ENCODE results near the gene WWP2. TPM values are rescaled to one million over a fixed set of nuclear protein-coding genes. Genes with fewer than 3 reads are reported as not detected.

Gene WWP2
- total RNA-seq, 1 donor from 2014 or later: 38.8 TPM

GRCh38 chr16:69871708-69872107 lies 109.6 kb downstream of the WWP2 start:
- no peak for DNase-seq (ENCODE audit: extremely low spot score, unreplicated experiment)
- Mint-ChIP-seq H3K4me1 (ENCODE audit: unreplicated experiment) (no peaks in the 10 kb centered on the region), H3K4me3 (no peak overlapping the region), H3K9me3 (peaks cover 3% of the 10 kb centered on the region), H3K36me3 (peaks cover 27% of the 10 kb centered on the region), H3K27ac (no peak overlapping the region), H3K27me3 (no peaks in the 10 kb centered on the region)
- no peak for TF ChIP-seq CTCF (conservative IDR thresholded peaks at IDR 0.05)

GRCh38 chr16:69872888-69873287 lies 110.8 kb downstream of the WWP2 start:
- no peak for DNase-seq (ENCODE audit: extremely low spot score, unreplicated experiment)
- TF ChIP-seq CTCF (conservative IDR thresholded peaks at IDR 0.05): no peak
- Mint-ChIP-seq H3K27me3 (no peaks in the 10 kb centered on the region), H3K9me3 (peaks cover 10% of the 10 kb centered on the region), H3K4me1 (ENCODE audit: unreplicated experiment) (no peaks in the 10 kb centered on the region), H3K4me3 (no peak overlapping the region), H3K27ac (no peak overlapping the region), H3K36me3 (peaks cover 35% of the 10 kb centered on the region)

- DNase-seq (ENCODE audit: extremely low spot score, unreplicated experiment): no peak
- no peaks in the 10 kb centered on the region for H3K4me1 Mint-ChIP-seq (ENCODE audit: unreplicated experiment)
- no peak for TF ChIP-seq CTCF (conservative IDR thresholded peaks at IDR 0.05)
- no peak overlapping the region for H3K27ac Mint-ChIP-seq
- peaks cover 10% of the 10 kb centered on the region for H3K9me3 Mint-ChIP-seq
- H3K27me3 Mint-ChIP-seq: no peaks in the 10 kb centered on the region
- no peak overlapping the region for H3K4me3 Mint-ChIP-seq
- H3K36me3 Mint-ChIP-seq: peaks cover 40% of the 10 kb centered on the region
These were observed 111.7 kb downstream of the WWP2 start for GRCh38 chr16:69873783-69874182.

GRCh38 chr16:69874271-69874670 lies 112.1 kb downstream of the WWP2 start:
- Mint-ChIP-seq H3K36me3 (peaks cover 42% of the 10 kb centered on the region), H3K27me3 (no peaks in the 10 kb centered on the region), H3K27ac (no peak overlapping the region), H3K4me1 (ENCODE audit: unreplicated experiment) (no peaks in the 10 kb centered on the region), H3K4me3 (no peak overlapping the region), H3K9me3 (peaks cover 12% of the 10 kb centered on the region)
- TF ChIP-seq CTCF (conservative IDR thresholded peaks at IDR 0.05): no peak
- DNase-seq (ENCODE audit: extremely low spot score, unreplicated experiment): no peak

GRCh38 chr16:69880640-69881133 lies 118.6 kb downstream of the WWP2 start:
- Mint-ChIP-seq H3K4me3 (no peak overlapping the region), H3K27ac (no peak overlapping the region), H3K27me3 (no peaks in the 10 kb centered on the region), H3K36me3 (peaks cover 26% of the 10 kb centered on the region), H3K9me3 (peaks cover 15% of the 10 kb centered on the region), H3K4me1 (ENCODE audit: unreplicated experiment) (no peaks in the 10 kb centered on the region)
- TF ChIP-seq CTCF (conservative IDR thresholded peaks at IDR 0.05): no peak
- no peak for DNase-seq (ENCODE audit: extremely low spot score, unreplicated experiment)

- Mint-ChIP-seq H3K4me1 (ENCODE audit: unreplicated experiment) (no peaks in the 10 kb centered on the region), H3K27me3 (no peaks in the 10 kb centered on the region), H3K9me3 (peaks cover 15% of the 10 kb centered on the region), H3K36me3 (peaks cover 26% of the 10 kb centered on the region), H3K27ac (no peak overlapping the region), H3K4me3 (no peak overlapping the region)
- no peak for TF ChIP-seq CTCF (conservative IDR thresholded peaks at IDR 0.05)
- no peak for DNase-seq (ENCODE audit: extremely low spot score, unreplicated experiment)
These were observed 119.0 kb downstream of the WWP2 start for GRCh38 chr16:69881141-69881540.
